ENCODE measurements around the gene NKD1. TPM values are rescaled to one million over a fixed set of nuclear protein-coding genes. Genes with fewer than 3 reads are reported as not detected.

The NKD1 gene
- total and polyA plus RNA-seq, 2 of the 8 experiments (the other 6 are each of a cell fraction or from before 2014, with no cell fraction given) = 0.70 to 4.5 TPM

DNA sequence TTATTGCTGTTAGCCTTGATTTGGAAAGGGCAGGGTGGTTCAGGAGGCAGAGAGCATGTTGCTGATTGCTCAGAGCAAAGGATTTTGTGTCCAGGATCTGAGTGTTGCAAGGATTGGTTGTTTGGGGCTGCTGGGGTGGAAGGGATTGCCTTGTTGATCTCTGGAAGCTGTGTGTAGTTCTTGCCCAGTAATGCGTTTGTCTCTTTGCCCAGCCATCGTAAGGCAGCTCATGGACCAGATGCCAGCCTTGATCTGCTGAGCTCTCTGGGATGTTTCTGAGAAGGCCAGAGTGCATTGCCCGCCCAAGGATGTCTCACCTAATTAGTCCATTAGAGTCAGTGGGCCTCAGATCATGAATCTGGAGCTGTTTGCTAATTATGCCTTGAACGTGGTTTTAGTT, 33.6 kb downstream of the NKD1 start:
- WGBS, 2 experiments (ENCODE audit: extremely low coverage in 1 of 2, insufficient coverage in 1 of 2, insufficient read length in 1 of 2, insufficient replicate concordance in 2 of 2, low coverage in 1 of 2, low lambda C conversion rate in 2 of 2, missing lambda C conversion rate in 1 of 2) = 92% methylated on average over 4 of the region's 4 CpGs; no CpG with 5 or more reads in 1 of the 2 experiments

More for the DNA sequence above, 33.6 kb downstream of the NKD1 start:
- no peak overlapping the region for H3K27ac ChIP-seq (ENCODE audit: low read depth, low read length)
- H3K23me2 ChIP-seq (ENCODE audit: low read depth, low read length) = 0 out of 2 replicates have a peak, but pooled peaks cover 2% of the 10 kb centered on the region
- H3K27me3 ChIP-seq (replicated peaks in 1 of 4; ENCODE audit: control insufficient read depth in 3 of 4, extremely low read depth in 1 of 4, insufficient read depth in 3 of 4, low read length in 3 of 4) = no peaks in the 10 kb centered on the region
- H2BK120ac ChIP-seq (replicated peaks; ENCODE audit: low read depth, low read length) = no peak overlapping the region
- no peaks in the 10 kb centered on the region for H3K79me1 ChIP-seq (ENCODE audit: low read depth, low read length)
- no peak overlapping the region for H3K14ac ChIP-seq (ENCODE audit: insufficient read length)
- no peak overlapping the region for H3K9ac ChIP-seq (replicated peaks in 1 of 4; ENCODE audit: extremely low read depth in 1 of 4, low read depth in 3 of 4, low read length in 3 of 4)
- no peak for FAIRE-seq
- no peak overlapping the region for H2BK15ac ChIP-seq (ENCODE audit: low read length)
- 0 out of 2 replicates have a peak overlapping the region, but pooled peaks have one; percentile 24 for H2AK5ac ChIP-seq (ENCODE audit: low read depth, low read length)
- H2BK5ac ChIP-seq (ENCODE audit: low read depth, low read length) = no peak overlapping the region
- H3K18ac ChIP-seq (ENCODE audit: extremely low read depth, low read length) = peak overlapping the region; percentile 5; the same call in 1 of the 2 replicates
- no peak overlapping the region for H3K4me3 ChIP-seq (ENCODE audit: extremely low read depth in 1 of 4, insufficient read depth in 2 of 4, low read depth in 3 of 4, low read length in 4 of 4)
- no peaks in the 10 kb centered on the region for H3K9me3 ChIP-seq (ENCODE audit: insufficient read depth in 2 of 2, low read depth in 1 of 2, low read length in 1 of 2)
- DNase-seq (ENCODE audit: low read depth in 1 of 2, low spot score in 2 of 2) = no peak
- H2AFZ ChIP-seq (ENCODE audit: low read length) = no peak overlapping the region
- H2BK12ac ChIP-seq (ENCODE audit: low read depth, low read length) = no peak overlapping the region
- H4K91ac ChIP-seq (replicated peaks; ENCODE audit: insufficient read length, low read length) = no peak overlapping the region
- H3K23ac ChIP-seq (ENCODE audit: insufficient read length) = no peak overlapping the region
- peaks cover 0 to 9% (median 4%) of the 10 kb centered on the region in 4 experiments; a peak in 2 of 7 replicates for H3K4me1 ChIP-seq (replicated peaks in 1 of 4; ENCODE audit: control insufficient read depth in 3 of 4, insufficient read depth in 4 of 4, low read length in 3 of 4)
- H2BK20ac ChIP-seq (ENCODE audit: low read length) = no peak overlapping the region
- H4K8ac ChIP-seq (ENCODE audit: extremely low read depth, insufficient read depth, low read length) = no peak overlapping the region
- H4K5ac ChIP-seq (ENCODE audit: insufficient read length, low read depth, low read length) = no peak overlapping the region
- no peaks in the 10 kb centered on the region for H3K79me2 ChIP-seq (ENCODE audit: control insufficient read depth in 1 of 2, insufficient read depth in 2 of 2, low read length in 2 of 2)
- TF ChIP-seq NANOG (IDR thresholded peaks at IDR 0.05; ENCODE audit: insufficient read depth, low read depth, low read length, poor library complexity, severe bottlenecking) (no peak), CEBPB (IDR thresholded peaks at IDR 0.05; ENCODE audit: low read depth, low read length) (no peak)
- TF ChIP-seq, protein P1, sequence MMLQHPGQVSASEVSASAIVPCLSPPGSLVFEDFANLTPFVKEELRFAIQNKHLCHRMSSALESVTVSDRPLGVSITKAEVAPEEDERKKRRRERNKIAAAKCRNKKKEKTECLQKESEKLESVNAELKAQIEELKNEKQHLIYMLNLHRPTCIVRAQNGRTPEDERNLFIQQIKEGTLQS (IDR thresholded peaks at IDR 0.05; ENCODE audit: insufficient read depth, low read depth, low read length) = no peak
- no peak overlapping the region for H3K4me2 ChIP-seq (ENCODE audit: insufficient read depth in 1 of 2, low read depth in 2 of 2, low read length in 2 of 2)
- POLR2A ChIA-PET (ENCODE audit: partially characterized antibody) = interaction anchor here (0.8 kb wide), 1 partner anchor 21 kb away, joined by 3 read pairs; no protein-coding TSS in a partner anchor
- no peaks in the 10 kb centered on the region for H3K36me3 ChIP-seq (ENCODE audit: control insufficient read depth in 2 of 4, insufficient read depth in 4 of 4, low read length in 3 of 4)
- no peak overlapping the region for H3K4ac ChIP-seq (replicated peaks; ENCODE audit: insufficient read length, low read depth, low read length)
- no peak overlapping the region for H3K56ac ChIP-seq (replicated peaks; ENCODE audit: insufficient read length, low read depth, low read length)
- peaks cover 0 to 3% of the 10 kb centered on the region in 2 experiments for H4K20me1 ChIP-seq (replicated peaks in 1 of 2; ENCODE audit: control insufficient read depth in 1 of 2, insufficient read depth in 2 of 2, low read length in 2 of 2)
- CTCF ChIA-PET (ENCODE audit: partially characterized antibody) = interaction anchor here (1.9 to 5.3 kb wide), 2 partner anchors 12 to 28 kb away, joined by 8 to 33 read pairs; no protein-coding TSS in a partner anchor

Data from H1 (cell line).